D721Med (cell line): ENCODE measurements around the gene PTBP1.
A peak's percentile ranks its signal among the peaks of the same experiment; 100 is the strongest.

Experiments
- DNase-seq: peaks from one replicate; pipeline ENCODE4 v3.0.0; 2011; ENCODE audit warnings: low spot score; ENCODE audit not compliant: insufficient read length
- FAIRE-seq: peaks from 2 replicates; lab custom pipeline; 2011; peaks lifted over from hg19 to GRCh38; lab: Jason Lieb, UNC
- CTCF ChIP-seq: IDR thresholded peaks from 2 replicates; pipeline ENCODE4 v1.5.1; 2012; ENCODE audit warnings: mild to moderate bottlenecking, control low read depth; ENCODE audit not compliant: insufficient read depth; ENCODE audit errors: missing control alignments

The PTBP1 gene

GRCh38 chr19:798415-799075, 1.3 kb downstream of the PTBP1 start:
- TF ChIP-seq CTCF = no peak
- DNase-seq (no peak), FAIRE-seq (no peak)

GRCh38 chr19:799076-799881, 2.0 kb downstream of the PTBP1 start:
- no peak for FAIRE-seq
- peak; percentile 17 for DNase-seq
- TF ChIP-seq CTCF = peak; percentile 0

GRCh38 chr19:800360-801029, 3.2 kb downstream of the PTBP1 start:
- DNase-seq (peak; percentile 5), FAIRE-seq (no peak)
- TF ChIP-seq CTCF = no peak

- no peak for TF ChIP-seq CTCF
- FAIRE-seq (no peak), DNase-seq (peak; percentile 18)
Observed at GRCh38 chr19:801030-801860, 4.0 kb downstream of the PTBP1 start.

- peak; percentile 28 for DNase-seq
Observed at GRCh38 chr19:801861-802497, 4.7 kb downstream of the PTBP1 start.

More at GRCh38 chr19:801861-802497, 4.7 kb downstream of the PTBP1 start:
- no peak for FAIRE-seq
- no peak for TF ChIP-seq CTCF
